ENCODE results near the gene QSOX2.

The QSOX2 gene

DNA sequence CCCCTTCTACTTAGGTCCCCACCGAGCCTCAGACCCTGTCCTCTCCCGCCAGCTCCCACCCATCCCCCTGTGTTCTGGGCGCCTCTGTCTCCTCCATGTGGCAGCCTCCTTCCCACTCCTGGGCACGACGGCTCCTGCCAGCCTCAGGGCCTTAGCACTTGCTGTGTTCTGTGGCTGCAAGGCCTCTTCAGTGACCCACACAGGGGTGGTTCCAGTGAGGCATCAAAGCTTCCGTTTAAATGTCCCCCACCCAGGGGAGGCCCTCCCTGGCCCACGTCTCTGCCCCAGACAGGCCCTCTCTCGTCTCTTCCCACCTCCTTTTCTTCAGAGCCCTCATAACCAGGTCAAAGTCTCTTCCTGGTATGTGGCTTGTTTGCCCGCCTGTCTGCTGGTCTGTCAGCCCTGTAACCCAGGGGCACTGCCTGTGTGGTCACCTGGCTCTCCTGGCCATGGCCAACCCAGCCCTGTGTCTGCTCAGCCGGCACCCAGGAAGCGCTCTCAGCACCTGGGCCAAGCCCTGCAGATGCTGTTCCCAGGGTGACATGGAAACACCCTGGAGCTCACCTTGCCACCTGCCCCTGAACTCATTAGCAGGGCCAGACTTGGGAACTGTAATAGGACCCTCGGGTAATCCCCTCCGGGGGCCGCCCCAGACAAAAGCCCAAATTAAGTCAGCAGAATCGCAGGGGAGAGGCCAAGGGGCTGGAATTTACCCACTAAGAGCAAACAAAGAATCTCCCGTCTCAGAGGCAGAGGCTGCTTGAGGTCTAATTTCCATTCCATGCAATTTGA is 74.4 kb downstream of the QSOX2 start:
- DNase-seq = no peak

DNA sequence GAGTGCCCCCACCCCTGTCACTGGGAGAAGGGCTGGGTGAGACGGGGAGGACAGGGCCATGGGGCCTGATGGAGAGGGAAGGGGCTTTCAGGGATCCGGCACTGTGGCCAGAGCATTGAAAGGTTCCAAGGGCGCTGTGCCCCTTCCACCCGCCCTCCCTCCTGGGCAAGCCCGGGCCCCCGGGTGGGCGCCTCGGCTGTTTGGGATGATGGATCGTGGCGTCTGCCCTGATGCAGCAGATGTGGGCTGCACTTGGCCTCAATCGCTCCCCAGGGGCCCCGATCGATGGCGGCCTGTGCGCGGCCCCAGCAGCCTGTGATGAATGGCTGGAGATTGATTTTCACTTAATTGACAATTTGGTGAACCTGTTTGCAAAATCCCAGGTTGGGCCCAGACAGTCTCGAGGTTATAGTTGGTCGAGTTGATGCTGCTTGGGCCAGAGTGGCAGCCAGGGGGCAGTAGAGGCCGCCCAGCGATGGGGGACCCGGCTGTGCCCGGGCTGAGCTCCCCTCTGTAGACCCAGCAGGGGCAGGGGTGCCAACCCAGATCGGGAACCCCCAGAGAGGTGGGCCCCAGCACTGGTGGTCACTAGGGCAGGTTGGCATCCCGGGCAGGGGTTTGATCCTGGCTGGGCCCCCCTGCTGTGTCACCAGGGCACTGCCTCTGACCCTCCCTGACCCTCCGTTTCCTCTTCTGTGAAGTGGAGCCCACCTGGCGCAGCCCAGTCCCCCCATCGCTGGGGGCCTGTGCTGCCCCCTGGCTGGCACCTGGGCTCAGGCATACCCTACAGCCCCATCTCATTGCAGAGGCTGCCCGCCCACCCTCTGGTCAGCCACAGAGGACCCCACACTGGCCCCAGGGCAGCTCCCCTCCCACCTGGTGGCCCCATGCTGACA is 75.4 kb downstream of the QSOX2 start:
- peak; percentile 65 for DNase-seq

DNA sequence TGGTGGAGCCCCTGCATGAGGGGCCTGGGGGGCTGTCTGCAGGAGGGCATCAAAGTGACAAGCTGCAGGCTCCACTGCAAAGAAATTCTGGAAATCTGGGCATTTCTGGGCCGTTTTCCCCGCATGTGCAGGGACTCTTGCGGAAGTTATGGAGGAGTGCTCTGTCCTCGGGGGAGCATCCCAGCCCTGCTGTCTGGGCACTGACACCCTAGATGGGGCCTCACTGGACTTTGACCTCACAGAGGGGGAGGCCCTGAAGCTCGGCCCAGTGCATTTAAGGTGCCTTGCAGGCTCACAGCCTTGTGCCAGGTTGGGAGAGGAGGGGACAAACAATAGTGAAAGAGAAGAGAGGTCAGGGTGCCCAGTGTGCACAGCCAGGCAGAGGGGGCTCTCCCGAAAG is 76.1 kb downstream of the QSOX2 start:
- no peak for DNase-seq

DNA sequence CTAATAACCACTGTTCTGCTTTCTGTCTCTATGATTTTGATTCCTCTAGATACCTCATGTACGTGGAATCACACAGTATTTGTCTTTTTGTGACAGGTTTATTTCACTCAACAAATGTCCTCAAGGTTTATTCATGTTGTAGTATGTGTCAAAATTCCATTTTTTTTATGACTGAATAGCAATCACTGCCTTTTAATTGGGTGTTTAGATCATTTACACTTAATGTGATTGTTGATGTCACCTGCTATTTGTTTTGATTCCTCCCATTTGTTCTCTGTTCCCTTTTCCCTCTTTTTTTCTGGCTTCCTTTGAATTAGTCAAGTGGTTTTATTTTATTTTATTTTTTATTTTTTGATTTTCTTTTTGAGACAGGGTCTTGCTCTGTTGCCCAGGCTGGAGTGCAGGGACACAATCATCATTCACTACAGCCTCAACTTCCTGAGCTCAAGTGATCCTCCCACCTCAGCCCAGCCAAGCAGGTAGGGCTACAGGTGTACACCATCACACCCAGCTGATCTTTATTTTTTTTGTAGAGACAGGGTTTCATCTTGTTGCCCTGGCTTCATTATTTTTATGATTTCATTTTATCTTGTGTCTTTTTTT is 82.3 kb downstream of the QSOX2 start:
- no peak for DNase-seq

DNA sequence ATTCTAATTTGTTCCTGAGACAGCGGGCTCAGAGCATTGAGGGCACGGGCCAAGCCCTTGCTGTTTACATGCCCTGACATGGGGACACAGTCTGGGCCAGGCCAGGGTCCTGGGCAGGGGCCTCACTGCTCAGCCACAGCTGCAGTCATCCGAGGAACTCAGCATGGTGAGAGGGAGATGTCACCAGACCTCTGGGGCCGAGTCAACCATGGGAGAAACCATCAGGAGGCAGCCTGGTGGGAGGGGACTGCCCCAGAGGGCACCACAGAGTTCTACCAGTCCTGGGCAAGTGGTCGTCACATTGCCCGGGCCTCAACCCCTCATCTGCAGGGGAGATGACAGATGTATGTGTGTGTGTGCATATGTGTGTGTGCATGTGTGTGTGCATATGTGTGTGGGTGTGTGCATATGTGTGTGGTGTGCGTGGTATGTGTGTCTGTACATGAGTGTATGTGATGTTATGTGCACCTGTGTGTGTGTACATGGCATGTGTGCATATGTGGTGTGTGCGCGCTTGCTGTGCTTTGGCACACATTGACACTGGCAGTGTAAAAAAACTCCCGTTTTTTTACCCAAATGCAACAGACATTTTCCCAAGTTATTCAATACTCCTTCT is 84.5 kb downstream of the QSOX2 start:
- DNase-seq = no peak

DNA sequence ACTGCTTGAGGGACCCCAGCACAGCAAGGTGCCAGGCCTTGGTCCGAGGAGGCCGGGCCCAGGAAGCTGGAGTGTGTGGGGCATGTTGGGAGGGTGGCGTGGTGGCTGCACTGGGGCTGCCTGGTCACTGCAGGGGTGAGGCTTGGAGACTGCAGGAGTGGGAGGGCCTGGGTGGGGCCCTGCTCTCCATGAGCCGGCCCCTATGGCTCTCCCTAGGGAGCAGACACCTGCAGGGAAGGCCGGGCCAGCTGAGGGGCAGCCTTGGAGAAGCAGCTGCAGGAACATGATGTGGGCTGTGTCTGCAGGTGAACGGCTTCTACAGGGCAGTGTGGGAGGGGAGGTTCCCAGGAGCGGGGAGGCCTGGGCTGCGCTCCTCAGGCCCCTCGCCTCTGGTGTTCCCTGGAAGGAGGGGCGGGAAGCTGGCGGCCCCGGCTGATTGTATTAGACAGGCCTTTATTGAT is 85.2 kb downstream of the QSOX2 start:
- no peak for DNase-seq

DNA sequence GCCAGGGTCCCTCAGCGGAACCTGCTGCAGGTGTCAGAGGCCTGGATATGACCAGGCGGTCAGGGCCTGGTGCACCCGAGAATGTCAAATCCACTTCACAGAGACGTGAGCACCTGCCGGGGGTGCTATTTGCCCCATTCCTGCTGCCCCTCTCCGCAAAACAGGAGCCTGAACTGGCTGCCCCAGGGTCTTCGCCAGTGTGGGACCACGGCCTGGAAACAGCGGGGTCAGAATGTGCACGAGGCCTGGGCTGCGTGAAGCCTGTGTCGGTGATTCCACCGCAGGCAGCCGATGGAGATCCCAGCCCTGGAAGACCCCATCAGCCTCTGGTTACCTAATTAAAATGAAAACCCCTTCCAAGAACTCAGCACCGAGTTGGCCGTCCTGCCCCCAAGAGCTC is 85.8 kb downstream of the QSOX2 start:
- no peak for DNase-seq

DNA sequence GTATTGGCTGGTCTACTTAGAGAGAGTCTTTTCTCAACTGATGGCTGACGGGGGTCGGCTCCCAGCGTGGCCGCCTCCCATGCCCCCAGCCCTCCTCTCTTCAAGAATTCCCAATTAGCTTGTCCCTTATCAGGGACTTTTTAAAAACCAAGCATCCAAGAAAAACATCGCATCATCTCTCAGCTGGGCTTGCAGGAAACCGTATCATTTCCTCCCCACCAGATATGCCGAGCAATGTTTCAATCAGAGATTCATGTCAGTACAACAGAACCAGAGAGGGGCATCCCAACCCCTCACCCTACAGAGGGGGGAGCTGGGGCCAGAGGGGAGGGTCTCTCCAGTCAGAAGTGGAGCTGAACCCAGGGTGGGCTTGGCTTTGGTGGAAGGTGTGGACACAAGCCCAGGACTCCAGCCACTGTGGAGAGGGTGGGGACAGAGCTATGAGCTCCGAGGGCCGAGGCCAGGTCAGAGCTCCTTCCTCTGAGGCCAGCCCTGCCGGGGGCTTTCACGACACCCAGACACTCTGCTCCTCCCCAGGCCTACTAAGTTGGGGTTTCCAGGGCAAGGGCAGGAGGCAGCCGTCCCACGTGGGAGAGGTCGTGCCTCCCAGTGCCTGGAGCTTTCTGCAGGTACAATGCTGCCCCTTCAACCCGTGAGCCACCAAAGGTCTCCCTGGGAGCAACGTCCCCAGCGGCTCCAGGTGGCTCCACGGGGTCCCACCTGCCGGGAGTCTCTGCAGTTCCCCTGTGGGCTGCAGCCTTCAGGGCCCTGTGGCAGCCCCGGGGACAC is 87.9 kb downstream of the QSOX2 start:
- no peak for DNase-seq

All from retina (tissue), 1 donor.